ENCODE measurements around the gene KCTD6. TPM values are rescaled to one million over a fixed set of nuclear protein-coding genes. Genes with fewer than 3 reads are reported as not detected.

Gene KCTD6
- polyA plus RNA-seq, 1 of the 3 experiments (the other 2 are of a cell fraction) = 7.8 TPM

GRCh38 chr3:58520403-58521335 lies 28.8 kb downstream of the KCTD6 start:
- Histone ChIP-seq H3K4me1 (ENCODE audit: control insufficient read depth in 1 of 2, insufficient read depth in 2 of 2, low read depth in 1 of 2, low read length in 1 of 2) (no peaks in the 10 kb centered on the region; a peak in 1 of 4 replicates), H3K9ac (no peak overlapping the region), H3K4me2 (no peak overlapping the region), H3K9me2 (no peaks in the 10 kb centered on the region), H3F3A (replicated peaks; ENCODE audit: insufficient read depth) (no peaks in the 10 kb centered on the region), H3K9me3 (no peaks in the 10 kb centered on the region), H4K20me1 (ENCODE audit: insufficient read depth) (no peaks in the 10 kb centered on the region), H2AFZ (ENCODE audit: low read depth) (no peak overlapping the region), H3K36me3 (replicated peaks in 1 of 2; ENCODE audit: control insufficient read depth in 1 of 2, insufficient read depth in 2 of 2, low read length in 1 of 2) (no peaks in the 10 kb centered on the region), H3K27ac (ENCODE audit: low read depth in 2 of 2, low read length in 1 of 2) (no peak overlapping the region), H3K79me2 (ENCODE audit: insufficient read depth) (no peaks in the 10 kb centered on the region), H3K27me3 (ENCODE audit: insufficient read depth) (no peaks in the 10 kb centered on the region), H3K4me3 (ENCODE audit: low read depth in 2 of 2, low read length in 1 of 2) (no peak overlapping the region)
- no peak for TF ChIP-seq FOXJ3 (CRISPR knock-in tag; IDR thresholded peaks at IDR 0.05)
- no peak for TF ChIP-seq ELF1 (IDR thresholded peaks at IDR 0.05)
- no peak for TF ChIP-seq TAF1 (IDR thresholded peaks at IDR 0.05; ENCODE audit: borderline replicate concordance, low read depth, low read length)
- no peak for DNase-seq
- CTCF ChIA-PET = interaction anchor here (0.9 to 1.5 kb wide), 3 partner anchors 8 to 120 kb away, joined by 3 to 5 read pairs (median 3); no protein-coding TSS in a partner anchor
- POLR2A ChIA-PET = no interaction called here
- 90% methylated on average over 2 of the region's 8 CpGs for WGBS (ENCODE audit: low lambda C conversion rate)

- no peak overlapping the region for H3K27ac ChIP-seq (ENCODE audit: low read depth in 2 of 2, low read length in 1 of 2)
- 89% methylated on average over 3 of the region's 3 CpGs for WGBS (ENCODE audit: low lambda C conversion rate)
- TF ChIP-seq EZH2phosphoT487 (IDR thresholded peaks at IDR 0.05; ENCODE audit: borderline replicate concordance, low read depth) (no peak), JUND (IDR thresholded peaks at IDR 0.05) (no peak), CTCF (IDR thresholded peaks at IDR 0.05) (no peak), NRF1 (IDR thresholded peaks at IDR 0.05; ENCODE audit: low read depth, low read length) (no peak), TAF1 (IDR thresholded peaks at IDR 0.05; ENCODE audit: borderline replicate concordance, low read depth, low read length) (no peak), MAX (IDR thresholded peaks at IDR 0.05; ENCODE audit: low read depth) (no peak), POLR2AphosphoS5 (IDR thresholded peaks at IDR 0.05; ENCODE audit: low read depth, low read length) (no peak), TCF12 (IDR thresholded peaks at IDR 0.05) (no peak), CHD2 (IDR thresholded peaks at IDR 0.05; ENCODE audit: low read length, partially characterized antibody) (no peak), FOXM1 (IDR thresholded peaks at IDR 0.05; ENCODE audit: low read depth) (no peak), USF2 (IDR thresholded peaks at IDR 0.05; ENCODE audit: borderline replicate concordance, low read depth, low read length) (no peak), SMC3 (IDR thresholded peaks at IDR 0.05; ENCODE audit: low read depth, low read length) (no peak), FOSL2 (IDR thresholded peaks at IDR 0.05; ENCODE audit: borderline replicate concordance, low read depth) (no peak), MXI1 (IDR thresholded peaks at IDR 0.05; ENCODE audit: low read depth, low read length) (no peak)
- H4K20me1 ChIP-seq (ENCODE audit: insufficient read depth) = no peaks in the 10 kb centered on the region
- H2AFZ ChIP-seq (ENCODE audit: low read depth) = no peak overlapping the region
- no peak overlapping the region for H3K4me3 ChIP-seq (ENCODE audit: low read depth in 2 of 2, low read length in 1 of 2)
- no peak overlapping the region for H3K4me2 ChIP-seq
- no peaks in the 10 kb centered on the region for H3F3A ChIP-seq (replicated peaks; ENCODE audit: insufficient read depth)
- no peaks in the 10 kb centered on the region for H3K9me3 ChIP-seq
- ChIA-PET CTCF (interaction anchor here (1.1 to 1.6 kb wide), 2 partner anchors 8 to 48 kb away, joined by 4 read pairs; no protein-coding TSS in a partner anchor), POLR2A (no interaction called here)
- H3K27me3 ChIP-seq (ENCODE audit: insufficient read depth) = no peaks in the 10 kb centered on the region
- no peak overlapping the region for H3K9ac ChIP-seq
- no peaks in the 10 kb centered on the region for H3K36me3 ChIP-seq (replicated peaks in 1 of 2; ENCODE audit: control insufficient read depth in 1 of 2, insufficient read depth in 2 of 2, low read length in 1 of 2)
- no peaks in the 10 kb centered on the region for H3K9me2 ChIP-seq
- no peaks in the 10 kb centered on the region for H3K79me2 ChIP-seq (ENCODE audit: insufficient read depth)
- DNase-seq = no peak
- H3K4me1 ChIP-seq (ENCODE audit: control insufficient read depth in 1 of 2, insufficient read depth in 2 of 2, low read depth in 1 of 2, low read length in 1 of 2) = peaks cover 0 to 3% of the 10 kb centered on the region in 2 experiments; a peak in 2 of 4 replicates
These were observed 29.4 kb downstream of the KCTD6 start for GRCh38 chr3:58521336-58521670.

Data from SK-N-SH (cell line).